Measurements from ENCODE around the gene ANP32E. TPM values are rescaled to one million over a fixed set of nuclear protein-coding genes. Genes with fewer than 3 reads are reported as not detected.

The ANP32E gene
- total RNA-seq, 4 donors from 2014 or later = 14.8 to 25.1 (median 21.6) TPM

DNA sequence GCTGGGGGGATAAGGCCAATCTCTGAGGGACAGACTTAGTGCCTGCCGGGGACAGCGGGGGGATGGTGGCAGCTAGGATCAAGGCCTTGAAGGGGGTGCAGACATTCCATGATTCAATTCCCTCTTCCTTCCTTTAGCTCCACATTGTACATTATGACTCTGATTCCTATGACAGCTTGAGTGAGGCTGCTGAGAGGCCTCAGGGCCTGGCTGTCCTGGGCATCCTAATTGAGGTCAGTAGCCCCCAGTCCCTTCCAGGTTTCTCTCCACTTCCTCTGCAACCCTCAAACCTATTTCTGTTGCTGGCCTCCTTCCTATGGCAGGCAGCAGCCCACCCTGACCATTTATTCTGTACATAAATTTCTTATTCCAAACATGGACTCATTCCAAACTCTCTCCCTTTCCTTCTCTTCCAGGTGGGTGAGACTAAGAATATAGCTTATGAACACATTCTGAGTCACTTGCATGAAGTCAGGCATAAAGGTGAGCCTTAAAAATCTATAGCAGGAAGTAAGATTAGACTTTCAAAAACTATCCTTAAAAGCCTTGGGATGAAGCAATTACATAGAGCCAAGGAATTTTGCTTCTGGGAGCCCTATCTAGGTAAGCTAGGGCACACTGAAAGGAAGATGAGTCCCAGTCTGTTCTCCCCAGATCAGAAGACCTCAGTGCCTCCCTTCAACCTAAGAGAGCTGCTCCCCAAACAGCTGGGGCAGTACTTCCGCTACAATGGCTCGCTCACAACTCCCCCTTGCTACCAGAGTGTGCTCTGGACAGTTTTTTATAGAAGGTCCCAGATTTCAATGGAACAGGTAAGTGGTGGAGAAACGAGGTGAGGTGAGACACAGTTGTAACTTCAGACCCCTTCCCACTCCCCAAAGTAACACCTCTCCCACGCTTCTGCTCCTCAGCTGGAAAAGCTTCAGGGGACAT, 26.7 kb upstream of the ANP32E start:
- Histone ChIP-seq H3K36me3 (peaks cover 0 to 36% of the 10 kb centered on the region in 2 donors), H3K4me3 (no peak overlapping the region), H3K9me3 (no peaks in the 10 kb centered on the region), H3K4me1 (peaks cover 2 to 44% (median 16%) of the 10 kb centered on the region in 3 donors), H3K27me3 (no peaks in the 10 kb centered on the region), H3K27ac (no peak overlapping the region)
- TF ChIP-seq POLR2AphosphoS5 (IDR thresholded peaks at IDR 0.05) (no peak), POLR2A (IDR thresholded peaks at IDR 0.05) (no peak), EP300 (IDR thresholded peaks at IDR 0.05) (no peak)
- TF ChIP-seq, protein P1, sequence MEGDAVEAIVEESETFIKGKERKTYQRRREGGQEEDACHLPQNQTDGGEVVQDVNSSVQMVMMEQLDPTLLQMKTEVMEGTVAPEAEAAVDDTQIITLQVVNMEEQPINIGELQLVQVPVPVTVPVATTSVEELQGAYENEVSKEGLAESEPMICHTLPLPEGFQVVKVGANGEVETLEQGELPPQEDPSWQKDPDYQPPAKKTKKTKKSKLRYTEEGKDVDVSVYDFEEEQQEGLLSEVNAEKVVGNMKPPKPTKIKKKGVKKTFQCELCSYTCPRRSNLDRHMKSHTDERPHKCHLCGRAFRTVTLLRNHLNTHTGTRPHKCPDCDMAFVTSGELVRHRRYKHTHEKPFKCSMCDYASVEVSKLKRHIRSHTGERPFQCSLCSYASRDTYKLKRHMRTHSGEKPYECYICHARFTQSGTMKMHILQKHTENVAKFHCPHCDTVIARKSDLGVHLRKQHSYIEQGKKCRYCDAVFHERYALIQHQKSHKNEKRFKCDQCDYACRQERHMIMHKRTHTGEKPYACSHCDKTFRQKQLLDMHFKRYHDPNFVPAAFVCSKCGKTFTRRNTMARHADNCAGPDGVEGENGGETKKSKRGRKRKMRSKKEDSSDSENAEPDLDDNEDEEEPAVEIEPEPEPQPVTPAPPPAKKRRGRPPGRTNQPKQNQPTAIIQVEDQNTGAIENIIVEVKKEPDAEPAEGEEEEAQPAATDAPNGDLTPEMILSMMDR (IDR thresholded peaks at IDR 0.05) = no peak
- no peak for ATAC-seq
- WGBS, 2 donors (ENCODE audit: low coverage in 1 of 2) = 89 to 93% methylated on average over 2 to 4 of the region's 6 CpGs

DNA sequence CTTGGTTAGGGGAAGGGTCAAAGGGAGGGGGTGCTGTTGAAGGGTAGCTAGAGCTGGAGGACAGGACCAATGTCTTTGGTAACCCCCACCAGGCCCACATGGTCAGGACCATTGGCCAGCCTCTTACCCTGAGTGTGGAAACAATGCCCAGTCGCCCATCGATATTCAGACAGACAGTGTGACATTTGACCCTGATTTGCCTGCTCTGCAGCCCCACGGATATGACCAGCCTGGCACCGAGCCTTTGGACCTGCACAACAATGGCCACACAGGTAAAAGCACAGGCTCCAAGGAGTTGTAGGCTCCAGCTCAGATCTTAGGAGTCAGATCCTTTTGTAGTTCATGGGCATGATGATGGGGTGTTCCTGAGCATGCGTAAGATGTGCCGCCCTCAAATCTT, 25.5 kb upstream of the ANP32E start:
- WGBS, 2 donors (ENCODE audit: low coverage in 1 of 2) = 92 to 100% methylated on average over 2 of the region's 6 CpGs
- no peaks in the 10 kb centered on the region for H3K27me3 ChIP-seq
- no peak overlapping the region for H3K27ac ChIP-seq
- H3K4me1 ChIP-seq = peaks cover 0 to 44% (median 10%) of the 10 kb centered on the region in 3 donors
- H3K9me3 ChIP-seq = no peaks in the 10 kb centered on the region
- H3K36me3 ChIP-seq = peaks cover 0 to 24% of the 10 kb centered on the region in 2 donors
- TF ChIP-seq POLR2A (IDR thresholded peaks at IDR 0.05) (no peak), POLR2AphosphoS5 (IDR thresholded peaks at IDR 0.05) (no peak), EP300 (IDR thresholded peaks at IDR 0.05) (no peak)
- TF ChIP-seq, protein P1 (IDR thresholded peaks at IDR 0.05) = no peak
- no peak overlapping the region for H3K4me3 ChIP-seq
- no peak for ATAC-seq

DNA sequence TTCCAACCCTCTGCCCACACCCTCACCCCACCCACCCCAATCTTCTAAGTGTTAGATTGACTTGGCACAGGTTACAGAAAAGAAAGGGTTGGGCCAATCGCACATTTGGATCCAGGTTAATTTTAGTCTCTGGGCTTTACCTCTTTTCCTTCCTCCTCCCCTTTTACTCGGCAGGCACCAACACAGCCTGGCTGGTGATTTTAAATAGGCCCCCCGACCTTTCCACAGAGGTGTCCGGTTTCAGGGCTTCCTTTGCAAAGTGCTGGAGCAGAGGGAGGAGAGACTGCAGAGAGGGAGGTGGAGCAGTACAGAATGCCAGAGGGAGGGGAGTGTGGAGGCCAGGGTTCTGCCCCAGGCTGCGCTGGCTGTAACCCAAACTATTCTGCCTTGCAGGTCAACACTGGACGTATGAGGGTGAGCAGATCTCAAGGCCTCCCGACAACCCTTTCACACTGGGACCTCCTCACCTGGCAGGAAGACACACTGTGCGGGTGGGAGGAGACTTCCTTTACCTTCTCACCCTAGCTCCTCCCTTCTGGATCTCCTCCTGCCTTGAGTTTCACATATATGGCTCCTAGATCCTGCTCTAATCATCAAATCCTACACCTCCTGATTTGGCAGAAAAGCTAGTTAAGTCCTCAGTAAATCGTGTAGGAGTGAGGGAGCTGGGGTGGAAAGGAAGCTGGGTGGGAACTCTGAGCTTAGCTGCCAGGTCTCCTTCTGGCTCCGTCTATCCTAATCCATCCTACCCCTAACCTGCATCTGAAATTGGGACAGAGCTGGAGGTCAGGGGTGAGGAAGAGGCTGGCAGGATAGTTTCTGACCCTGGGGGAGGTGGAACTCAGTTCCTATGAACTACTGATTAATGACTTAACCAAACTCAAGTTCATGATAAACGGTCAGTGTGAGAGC, 24.1 kb upstream of the ANP32E start:
- no peak overlapping the region for H3K4me3 ChIP-seq
- peaks cover 0 to 51% (median 14%) of the 10 kb centered on the region in 3 donors for H3K4me1 ChIP-seq
- H3K36me3 ChIP-seq = peaks cover 0 to 11% of the 10 kb centered on the region in 2 donors
- ATAC-seq = peak; percentile 19
- no peak for TF ChIP-seq POLR2A (IDR thresholded peaks at IDR 0.05)
- WGBS, 2 donors (ENCODE audit: low coverage in 1 of 2) = 16 to 22% methylated on average over 5 of the region's 11 CpGs
- peak overlapping the region in 3 of 4 donors; percentile 21 to 82 (median 81) for H3K27ac ChIP-seq
- H3K9me3 ChIP-seq = no peaks in the 10 kb centered on the region
- H3K27me3 ChIP-seq = no peaks in the 10 kb centered on the region

DNA sequence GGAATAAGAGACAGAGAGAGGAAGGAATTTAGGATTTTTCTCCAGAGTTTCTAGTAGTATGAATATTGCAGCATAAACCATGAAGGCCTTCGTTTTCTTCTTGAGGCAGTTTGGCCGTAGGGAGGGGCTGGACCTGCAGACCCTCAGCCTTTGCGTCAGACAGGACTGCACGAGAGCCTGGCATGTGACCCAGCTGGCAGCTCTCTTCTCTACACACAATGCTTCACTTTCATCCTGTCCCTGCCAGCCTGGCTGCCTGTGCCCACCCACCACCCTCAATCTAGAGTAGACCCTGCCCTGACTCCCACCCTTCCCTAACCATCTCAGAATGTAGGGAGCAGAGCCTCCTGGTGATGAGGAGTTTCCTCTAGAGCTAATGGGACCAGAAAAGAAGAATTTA, 23.3 kb upstream of the ANP32E start:
- peak overlapping the region in 3 of 4 donors; percentile 21 to 82 (median 81) for H3K27ac ChIP-seq
- peaks cover 0 to 51% (median 14%) of the 10 kb centered on the region in 3 donors for H3K4me1 ChIP-seq
- ATAC-seq = no peak

DNA sequence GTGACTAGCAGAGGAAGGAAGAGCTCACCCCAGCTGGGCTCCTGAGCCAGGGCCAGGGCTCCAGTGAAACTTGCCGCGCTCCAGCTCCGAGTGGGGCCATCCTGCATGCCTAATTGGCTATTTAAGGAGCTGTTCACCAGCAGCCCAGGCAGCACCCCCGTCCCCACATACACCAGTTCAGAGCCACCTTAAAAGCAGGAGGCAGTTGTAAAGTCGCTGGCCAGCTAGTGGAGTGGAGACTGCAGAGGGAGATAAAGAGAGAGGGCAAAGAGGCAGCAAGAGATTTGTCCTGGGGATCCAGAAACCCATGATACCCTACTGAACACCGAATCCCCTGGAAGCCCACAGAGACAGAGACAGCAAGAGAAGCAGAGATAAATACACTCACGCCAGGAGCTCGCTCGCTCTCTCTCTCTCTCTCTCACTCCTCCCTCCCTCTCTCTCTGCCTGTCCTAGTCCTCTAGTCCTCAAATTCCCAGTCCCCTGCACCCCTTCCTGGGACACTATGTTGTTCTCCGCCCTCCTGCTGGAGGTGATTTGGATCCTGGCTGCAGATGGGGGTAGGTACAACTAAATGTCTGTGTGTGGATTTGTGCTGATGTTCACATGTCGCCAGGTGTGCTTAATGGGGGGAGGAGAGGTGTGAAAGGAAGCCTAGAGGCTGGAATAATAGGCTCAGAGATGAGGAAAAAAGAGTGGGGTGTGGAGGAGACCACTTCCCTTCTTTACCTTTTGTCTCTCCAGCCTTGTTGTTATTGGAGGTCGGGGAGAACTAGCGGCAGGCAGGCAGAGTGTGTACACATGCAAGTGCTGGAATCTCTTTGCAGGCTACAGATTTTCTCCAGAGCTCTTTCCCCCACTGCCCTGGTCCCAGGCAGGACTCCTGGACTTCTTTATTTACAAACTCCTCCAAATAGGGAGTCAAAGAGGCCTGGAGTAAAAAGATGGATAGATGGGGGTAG, 22.0 kb upstream of the ANP32E start, which contains the start of gene CA14:
Gene CA14, plus strand, starts transcription at position 151 of the 962 bp plus-strand sequence. Its CDS starts 355 bp downstream, at position 506.
- no peaks in the 10 kb centered on the region for H3K27me3 ChIP-seq
- H3K9me3 ChIP-seq = no peaks in the 10 kb centered on the region
- H3K4me3 ChIP-seq = no peak within 1 kb of the TSS
- WGBS, 2 donors (ENCODE audit: low coverage in 1 of 2) = 35 to 37% methylated on average over 6 to 11 of the region's 13 CpGs
- TF ChIP-seq EP300 (IDR thresholded peaks at IDR 0.05) = no peak
- peak within 1 kb of the TSS in 3 of 4 donors; percentile 81 to 84 (median 82) for H3K27ac ChIP-seq
- no peaks in the 10 kb centered on the region for H3K36me3 ChIP-seq
- no peak for ATAC-seq
- H3K4me1 ChIP-seq = peaks cover 0 to 51% (median 14%) of the 10 kb centered on the region in 3 donors

More for the DNA sequence above, 23.3 kb upstream of the ANP32E start:
- 63% methylated on average over 4 of the region's 4 CpGs; no CpG with 5 or more reads in 1 of the 2 donors for WGBS, 2 donors (ENCODE audit: low coverage in 1 of 2)
- no peak for TF ChIP-seq EP300 (IDR thresholded peaks at IDR 0.05)
- H3K4me3 ChIP-seq = no peak overlapping the region
- peaks cover 0 to 3% of the 10 kb centered on the region in 2 donors for H3K36me3 ChIP-seq
- no peaks in the 10 kb centered on the region for H3K9me3 ChIP-seq
- no peaks in the 10 kb centered on the region for H3K27me3 ChIP-seq
